SK-N-SH (cell line): ENCODE results near the gene PPP5C. TPM values are rescaled to one million over a fixed set of nuclear protein-coding genes. Genes with fewer than 3 reads are reported as not detected.

ENCODE experiments used
- CTCF ChIA-PET: fragments of 300-600, 350-600 bp; formaldehyde crosslinking; extraction: SDS; loops from one replicate; lab custom pipeline; 2021; lab: Yijun Ruan, JAX
- POLR2A ChIA-PET: fragments of 350-600 bp; sonication (Branson Sonifier 250); formaldehyde crosslinking; extraction: SDS; loops from one replicate; lab custom pipeline; 2020; ENCODE audit warnings: antibody characterized with exemption, inconsistent platforms; lab: Yijun Ruan, JAX
- DNase-seq: peaks from one replicate; pipeline ENCODE4 v3.0.0; 2012
- H2AFZ ChIP-seq: fragments of 200-600 bp; sonication (generic); 2 replicates; pipeline ENCODE4 v1.8.1; 2016; ENCODE audit warnings: antibody characterized with exemption, mild to moderate bottlenecking, low read depth
- H3F3A ChIP-seq: fragments of 200-600 bp; sonication (generic); replicated peaks from 2 replicates; pipeline ENCODE3; 2016; ENCODE audit warnings: antibody characterized with exemption, mild to moderate bottlenecking; ENCODE audit not compliant: insufficient read depth
- H3K27ac ChIP-seq, 2 experiments: fragments of 200-500 bp in 1 of 2; fragments of 200-600 bp in 1 of 2; sonication (Bioruptor generic) in 1 of 2; sonication (generic), shearing (Covaris generic) in 1 of 2; 2 replicates each; pipeline versions ENCODE4 v1.5.1 to v1.6.1; 2014 to 2016; ENCODE audit warnings: low read depth in 2 of 2, inconsistent platforms in 1 of 2, low read length in 1 of 2, mild to moderate bottlenecking in 1 of 2, mixed read lengths in 1 of 2
- H3K27me3 ChIP-seq: fragments of 200-600 bp; sonication (generic), shearing (Covaris generic); 2 replicates; pipeline ENCODE4 v1.6.1; 2016; ENCODE audit warnings: mixed run types; ENCODE audit not compliant: insufficient read depth
- H3K36me3 ChIP-seq, 2 experiments: fragments of 200-500 bp in 1 of 2; fragments of 200-600 bp in 1 of 2; sonication (Bioruptor generic) in 1 of 2; sonication (generic) in 1 of 2; replicated peaks in 1 of 2; 2 replicates each; pipeline versions ENCODE3 to v1.5.1; 2014 to 2016; ENCODE audit warnings: low read length in 1 of 2, mild to moderate bottlenecking in 1 of 2; ENCODE audit not compliant: insufficient read depth in 2 of 2, control insufficient read depth in 1 of 2
- H3K4me1 ChIP-seq, 2 experiments: fragments of 200-500 bp in 1 of 2; fragments of 200-600 bp in 1 of 2; sonication (Bioruptor generic) in 1 of 2; sonication (generic), shearing (Covaris generic) in 1 of 2; 2 replicates each; pipeline versions ENCODE4 v1.5.1 to v1.6.1; 2014 to 2016; ENCODE audit warnings: low read depth in 1 of 2, low read length in 1 of 2, mixed run types in 1 of 2; ENCODE audit not compliant: insufficient read depth in 2 of 2, control insufficient read depth in 1 of 2
- H3K4me2 ChIP-seq: fragments of 200-600 bp; sonication (generic), shearing (Covaris generic); 2 replicates; pipeline ENCODE4 v1.6.1; 2017; ENCODE audit warnings: mixed run types
- H3K4me3 ChIP-seq, 2 experiments: fragments of 200-500 bp in 1 of 2; fragments of 200-600 bp in 1 of 2; sonication (Bioruptor generic) in 1 of 2; sonication (generic), shearing (Covaris generic) in 1 of 2; 2 replicates each; pipeline versions ENCODE4 v1.5.1 to v1.8.1; 2014 to 2016; ENCODE audit warnings: low read depth in 2 of 2, inconsistent platforms in 1 of 2, low read length in 1 of 2, mild to moderate bottlenecking in 1 of 2, mixed read lengths in 1 of 2, moderate library complexity in 1 of 2
- H3K79me2 ChIP-seq: fragments of 200-600 bp; sonication (generic); 2 replicates; pipeline ENCODE4 v1.8.1; 2017; ENCODE audit warnings: mild to moderate bottlenecking; ENCODE audit not compliant: insufficient read depth
- H3K9ac ChIP-seq: fragments of 200-600 bp; sonication (generic); 2 replicates; pipeline ENCODE4 v1.6.1; 2017; ENCODE audit warnings: mixed run types
- H3K9me2 ChIP-seq: fragments of 200-600 bp; sonication (generic); 2 replicates; pipeline ENCODE4 v1.6.1; 2017; ENCODE audit warnings: mixed run types
- H3K9me3 ChIP-seq: fragments of 200-600 bp; sonication (generic); 2 replicates; pipeline ENCODE4 v1.6.1; 2017; ENCODE audit warnings: mixed run types, mild to moderate bottlenecking, moderate library complexity
- H4K20me1 ChIP-seq: fragments of 200-600 bp; sonication (generic); 2 replicates; pipeline ENCODE4 v1.6.1; 2017; ENCODE audit warnings: mild to moderate bottlenecking, mixed run types; ENCODE audit not compliant: insufficient read depth
- EP300 ChIP-seq, 2 experiments: IDR thresholded peaks; 2 replicates each; pipeline versions ENCODE4 v1.4.0 to v1.6.1; 2012; ENCODE audit warnings: borderline replicate concordance in 1 of 2, low read depth in 1 of 2, low read length in 1 of 2
- FOSL2 ChIP-seq: IDR thresholded peaks from 2 replicates; pipeline ENCODE4 v1.4.0; 2012; ENCODE audit warnings: low read depth, mild to moderate bottlenecking, moderate library complexity, borderline replicate concordance
- FOXJ3 ChIP-seq: sonication (generic); formaldehyde crosslinking; IDR thresholded peaks from 2 replicates; pipeline ENCODE4 v1.5.1; 2020; ENCODE audit warnings: mild to moderate bottlenecking, missing genetic modification reagents
- JUND ChIP-seq: IDR thresholded peaks from 2 replicates; pipeline ENCODE4 v1.4.0; 2012
- MEF2A ChIP-seq: IDR thresholded peaks from 2 replicates; pipeline ENCODE4 v1.4.0; 2012; ENCODE audit warnings: low read depth, borderline replicate concordance
- RCOR1 ChIP-seq: fragments of 150-350 bp; IDR thresholded peaks from 2 replicates; pipeline ENCODE4 v1.6.1; 2017; ENCODE audit warnings: antibody characterized with exemption, low read length
- REST ChIP-seq: IDR thresholded peaks from 2 replicates; pipeline ENCODE4 v1.6.1; 2012; ENCODE audit warnings: mild to moderate bottlenecking, low read depth, low read length, moderate library complexity
- RXRA ChIP-seq: IDR thresholded peaks from 2 replicates; pipeline ENCODE4 v1.4.0; 2012; ENCODE audit warnings: low read depth, mild to moderate bottlenecking, borderline replicate concordance
- SIN3A ChIP-seq: IDR thresholded peaks from 2 replicates; pipeline ENCODE4 v1.6.1; 2012; ENCODE audit warnings: low read depth, mild to moderate bottlenecking, low read length, moderate library complexity, borderline replicate concordance
- TEAD4 ChIP-seq: IDR thresholded peaks from 2 replicates; pipeline ENCODE4 v1.4.0; 2012; ENCODE audit warnings: mild to moderate bottlenecking, borderline replicate concordance; ENCODE audit not compliant: insufficient read depth
- USF2 ChIP-seq: fragments of 150-350 bp; IDR thresholded peaks from 2 replicates; pipeline ENCODE4 v1.6.1; 2017; ENCODE audit warnings: antibody characterized with exemption, low read length, low read depth, borderline replicate concordance
- YY1 ChIP-seq: IDR thresholded peaks from 2 replicates; pipeline ENCODE4 v1.4.0; 2012; ENCODE audit warnings: low read depth, mild to moderate bottlenecking
- ZBTB33 ChIP-seq: IDR thresholded peaks from 2 replicates; pipeline ENCODE4 v1.4.0; 2012; ENCODE audit warnings: low read depth, borderline replicate concordance
- WGBS: methylation state at CpG from one replicate; pipeline ENCODE4 v1.1.6; 2017; ENCODE audit warnings: low lambda C conversion rate; 5-methylcytosine and 5-hydroxymethylcytosine counted together
- polyA plus RNA-seq, 3 experiments: library from polyadenylated mRNA; depleted of rRNA; stranded (reverse); fragments of >200 nt; gene quantifications; 2 replicates each; pipeline ENCODE4 v1.2.3, GENCODE V29; 2012

PPP5C gene
- polyA plus RNA-seq, 1 of the 3 experiments (the other 2 are of a cell fraction) = 162 TPM

GRCh38 chr19:46426035-46426505 lies 79.2 kb downstream of the PPP5C start:
- H3K36me3 ChIP-seq = no peaks in the 10 kb centered on the region
- peak overlapping the region; percentile 45; the same call in 1 of the 2 replicates for H3K9ac ChIP-seq
- peaks cover 0 to 19% of the 10 kb centered on the region in 2 experiments; a peak in 2 of 4 replicates for H3K4me1 ChIP-seq
- TF ChIP-seq SIN3A = no peak
- no peak for TF ChIP-seq TEAD4
- no peak for TF ChIP-seq YY1
- TF ChIP-seq JUND = no peak
- no peak for TF ChIP-seq EP300 (IDR thresholded peaks at IDR 0.05; ENCODE audit: borderline replicate concordance in 1 of 2, low read depth in 1 of 2, low read length in 1 of 2)
- no peak for TF ChIP-seq RXRA
- TF ChIP-seq RCOR1 = no peak
- no peak for TF ChIP-seq FOSL2
- TF ChIP-seq MEF2A = no peak
- no peak for TF ChIP-seq ZBTB33
- no peak for TF ChIP-seq FOXJ3
- no peak for TF ChIP-seq REST
- no peak for TF ChIP-seq USF2
- POLR2A ChIA-PET = no interaction called here
- 65% methylated on average over 10 of the region's 10 CpGs for WGBS
- peak overlapping the region; percentile 75 for H3K4me2 ChIP-seq
- CTCF ChIA-PET = interaction anchor here (1.1 to 3.6 kb wide), 4 partner anchors 25 to 103 kb away, joined by 3 to 16 read pairs (median 9); no protein-coding TSS in a partner anchor
- H3F3A ChIP-seq = no peaks in the 10 kb centered on the region
- H3K27me3 ChIP-seq = no peaks in the 10 kb centered on the region
- no peak for DNase-seq
- H3K9me3 ChIP-seq = no peaks in the 10 kb centered on the region
- H3K4me3 ChIP-seq = peak overlapping the region; percentile 62 to 66
- H3K79me2 ChIP-seq = no peaks in the 10 kb centered on the region
- no peak overlapping the region for H3K27ac ChIP-seq
- H3K9me2 ChIP-seq = no peaks in the 10 kb centered on the region
- H2AFZ ChIP-seq = peak overlapping the region; percentile 90; the same call in 1 of the 2 replicates
- no peaks in the 10 kb centered on the region for H4K20me1 ChIP-seq
